Thyroid gland (tissue), 4 donors: Measurements from ENCODE around the gene ARFGEF3. TPM values are rescaled to one million over a fixed set of nuclear protein-coding genes. Genes with fewer than 3 reads are reported as not detected.
"Not testable (repeated sequence)": the region's sequence is repeated elsewhere in the genome, so short reads cannot be mapped to it uniquely, and the experiment has no call there.

Experiments used
- DNase-seq, 2 donors: peaks; one replicate each; pipeline ENCODE4 v3.0.0-alpha.2; 2019
- H3K27ac ChIP-seq, 3 donors: fragments of 200-600 bp; sonication (generic); 1 replicate in 2 of 3; 2 replicates in 1 of 3; pipeline ENCODE4 v1.5.1; 2016 to 2019; ENCODE audit warnings: mild to moderate bottlenecking in 1 of 3, moderate library complexity in 1 of 3
- H3K27me3 ChIP-seq: fragments of 200-600 bp; sonication (generic); one replicate; pipeline ENCODE4 v1.5.1; 2019
- H3K36me3 ChIP-seq, 2 donors: fragments of 200-600 bp; sonication (generic); one replicate each; pipeline ENCODE4 v1.5.1; 2016 to 2019
- H3K4me1 ChIP-seq, 2 donors: fragments of 200-600 bp; sonication (generic); one replicate each; pipeline ENCODE4 v1.5.1; 2017 to 2019
- H3K4me3 ChIP-seq, 3 donors: fragments of 200-600 bp; sonication (generic); replicated peaks in 1 of 3; 1 replicate in 2 of 3; 2 replicates in 1 of 3; pipeline ENCODE4 v1.5.1; 2016; ENCODE audit warnings: mild to moderate bottlenecking in 1 of 3
- H3K9me3 ChIP-seq: fragments of 200-600 bp; sonication (generic); one replicate; pipeline ENCODE4 v1.5.1; 2017
- CTCF ChIP-seq, 6 experiments: fragments of 200-600 bp in 3 of 6; fragments of 450-650 bp in 3 of 6; sonication (generic) in 3 of 6; IDR thresholded peaks; one replicate each; pipeline ENCODE4 v1.5.1; 2016 to 2019; ENCODE audit warnings: antibody characterized with exemption in 6 of 6, mild to moderate bottlenecking in 2 of 6, inconsistent platforms in 1 of 6, moderate library complexity in 1 of 6
- POLR2A ChIP-seq, 2 donors: fragments of 450-650 bp; IDR thresholded peaks; one replicate each; pipeline ENCODE4 v1.6.1; 2017; ENCODE audit warnings: antibody characterized with exemption in 2 of 2, mild to moderate bottlenecking in 2 of 2, moderate library complexity in 1 of 2
- WGBS, 2 donors: methylation state at CpG; one replicate each; pipeline ENCODE4 v1.1.5; 2017; 5-methylcytosine and 5-hydroxymethylcytosine counted together
- intact Hi-C: fragments of 100-400 bp; cut with DNase I; formaldehyde crosslinking; loops from one replicate; pipeline ENCODE4 v1.15.1; 2023
- total RNA-seq, 4 donors: library from RNA; depleted of rRNA; stranded (reverse); fragments of >200 nt; gene quantifications; one replicate each; pipeline ENCODE4 v1.2.3, GENCODE V29; 2016

ARFGEF3 gene
- total RNA-seq, 4 donors from 2014 or later: 2.4 to 7.2 (median 4.4) TPM

- Histone ChIP-seq H3K36me3 (no peaks in the 10 kb centered on the region), H3K9me3 (no peaks in the 10 kb centered on the region), H3K27ac (no peak overlapping the region), H3K27me3 (no peaks in the 10 kb centered on the region), H3K4me3 (no peak overlapping the region), H3K4me1 (peaks cover 0 to 6% of the 10 kb centered on the region in 2 donors)
- peak; percentile 64 to 68 for DNase-seq
- WGBS, 2 donors: 54 to 64% methylated on average over 9 to 11 of the region's 11 CpGs
- intact Hi-C loops: loop anchor here (5.0 kb wide), 1 partner anchor 170 kb away; no protein-coding TSS in a partner anchor
- TF ChIP-seq CTCF (IDR thresholded peaks at IDR 0.05) (peak; percentile 29 to 74 (median 43)), POLR2A (IDR thresholded peaks at IDR 0.05) (no peak)
Observed at GRCh38 chr6:138287144-138287955, 125.6 kb downstream of the ARFGEF3 start.

GRCh38 chr6:138288428-138289085, 126.8 kb downstream of the ARFGEF3 start:
- 92 to 95% methylated on average over 6 of the region's 6 CpGs for WGBS, 2 donors
- not testable (repeated sequence) for H3K4me3 ChIP-seq, H3K4me1 ChIP-seq, DNase-seq, H3K27ac ChIP-seq, H3K27me3 ChIP-seq, H3K36me3 ChIP-seq, H3K9me3 ChIP-seq
- intact Hi-C loops: loop anchor here (5.0 kb wide), 1 partner anchor 171 kb away; no protein-coding TSS in a partner anchor

GRCh38 chr6:138289739-138290138, 128.0 kb downstream of the ARFGEF3 start:
- no peaks in the 10 kb centered on the region for H3K4me1 ChIP-seq
- H3K9me3 ChIP-seq: no peaks in the 10 kb centered on the region
- H3K27ac ChIP-seq: no peak overlapping the region
- H3K36me3 ChIP-seq: no peaks in the 10 kb centered on the region
- TF ChIP-seq CTCF (IDR thresholded peaks at IDR 0.05) (peak in 1 of 6 experiments; percentile 22), POLR2A (IDR thresholded peaks at IDR 0.05) (no peak)
- WGBS, 2 donors: 60 to 71% methylated on average over 6 of the region's 6 CpGs
- DNase-seq: peak; percentile 26 to 30
- no peak overlapping the region for H3K4me3 ChIP-seq
- intact Hi-C loops: loop anchor here (5.0 kb wide), 1 partner anchor 172 kb away; no protein-coding TSS in a partner anchor
- H3K27me3 ChIP-seq: no peaks in the 10 kb centered on the region

- DNase-seq: no peak
- Histone ChIP-seq H3K27ac (no peak overlapping the region), H3K27me3 (no peaks in the 10 kb centered on the region), H3K9me3 (no peaks in the 10 kb centered on the region), H3K4me1 (no peaks in the 10 kb centered on the region), H3K36me3 (no peaks in the 10 kb centered on the region), H3K4me3 (no peak overlapping the region)
- WGBS, 2 donors: 76 to 80% methylated on average over 5 of the region's 5 CpGs
- TF ChIP-seq CTCF (IDR thresholded peaks at IDR 0.05) (no peak), POLR2A (IDR thresholded peaks at IDR 0.05) (no peak)
- intact Hi-C loops: no loop called here
Observed at GRCh38 chr6:138290423-138290962, 128.8 kb downstream of the ARFGEF3 start.

GRCh38 chr6:138291036-138291848, 129.5 kb downstream of the ARFGEF3 start:
- Histone ChIP-seq H3K4me1 (no peaks in the 10 kb centered on the region), H3K9me3 (no peaks in the 10 kb centered on the region), H3K4me3 (no peak overlapping the region), H3K27ac (no peak overlapping the region), H3K27me3 (no peaks in the 10 kb centered on the region), H3K36me3 (no peaks in the 10 kb centered on the region)
- TF ChIP-seq CTCF (IDR thresholded peaks at IDR 0.05) (no peak), POLR2A (IDR thresholded peaks at IDR 0.05) (no peak)
- no peak for DNase-seq
- intact Hi-C loops: no loop called here
- WGBS, 2 donors: 84 to 90% methylated on average over 17 to 21 of the region's 21 CpGs
